K562 (cell line): ENCODE data around the gene DIS3L. TPM values are rescaled to one million over a fixed set of nuclear protein-coding genes. Genes with fewer than 3 reads are reported as not detected.

Experiments used
- ATF4 ChIP-seq: fragments of 450-650 bp; formaldehyde crosslinking; IDR thresholded peaks from 2 replicates; pipeline ENCODE4 v1.4.0; 2022; ENCODE audit warnings: mild to moderate bottlenecking, moderate library complexity
- COPS2 ChIP-seq: fragments of 450-650 bp; conservative IDR thresholded peaks from 2 replicates; pipeline ENCODE4 v1.6.1; 2016; ENCODE audit warnings: mild to moderate bottlenecking, moderate library complexity
- E2F6 ChIP-seq, 2 experiments: IDR thresholded peaks; 2 replicates each; pipeline ENCODE4 v1.6.1; 2011; ENCODE audit warnings: borderline replicate concordance in 1 of 2, control low read depth in 1 of 2, low read depth in 1 of 2, low read length in 1 of 2, mild to moderate bottlenecking in 1 of 2, mixed read lengths in 1 of 2, moderate library complexity in 1 of 2; ENCODE audit not compliant: insufficient read depth in 1 of 2, insufficient read length in 1 of 2, poor library complexity in 1 of 2, severe bottlenecking in 1 of 2; ENCODE audit errors: extremely low read depth in 1 of 2
- GATA2 ChIP-seq: sonication (generic); formaldehyde crosslinking; IDR thresholded peaks from 2 replicates; pipeline ENCODE4 v1.4.0; 2020; ENCODE audit warnings: mild to moderate bottlenecking, missing genetic modification reagents
- GATAD2A ChIP-seq: fragments of 450-650 bp; IDR thresholded peaks from 2 replicates; pipeline ENCODE4 v1.6.1; 2017
- LCOR ChIP-seq: sonication (generic); formaldehyde crosslinking; IDR thresholded peaks from 2 replicates; pipeline ENCODE4 v1.8.0; 2022; ENCODE audit warnings: mild to moderate bottlenecking, missing genetic modification reagents
- NUFIP1 ChIP-seq: fragments of 450-650 bp; IDR thresholded peaks from 2 replicates; pipeline ENCODE4 v1.6.1; 2018; ENCODE audit not compliant: partially characterized antibody
- ZBTB1 ChIP-seq: sonication (generic); formaldehyde crosslinking; IDR thresholded peaks from 2 replicates; pipeline ENCODE4 v1.8.1; 2023; ENCODE audit warnings: missing genetic modification reagents, low read depth, mild to moderate bottlenecking, borderline replicate concordance
- ZNF24 ChIP-seq: fragments of 450-650 bp; IDR thresholded peaks from 2 replicates; pipeline ENCODE4 v1.6.1; 2016
- polyA plus RNA-seq, 8 experiments: library from polyadenylated mRNA; depleted of rRNA in 4 of 8; stranded (reverse) in 5 of 8; unstranded in 3 of 8; fragments of >200 nt; fragmentation: Nextera tagmentation in 2 of 8; fragmentation: Illumina TruSeq in 1 of 8; extraction: Ambion mirVana in 2 of 8; extraction: Trizol in 1 of 8; gene quantifications; 2 replicates each; pipeline versions ENCODE4 v1.2.1 to v1.2.3, GENCODE V29; 2011 to 2014; ENCODE audit warnings: inconsistent platforms in 1 of 8, missing spikeins in 1 of 8
- total RNA-seq, 7 experiments: library from RNA; depleted of rRNA in 6 of 7; stranded (reverse); fragments of >200 nt in 6 of 7; fragmentation: Illumina TruSeq in 2 of 7; extraction: Trizol in 2 of 7; gene quantifications; 2 replicates each; pipeline versions ENCODE4 v1.2.1 to v1.2.3, GENCODE V29; 2011 to 2021; ENCODE audit warnings: low replicate concordance in 1 of 7
- TF ChIP-seq, protein P1 (sequence below): sonication (generic); formaldehyde crosslinking; IDR thresholded peaks from 2 replicates; pipeline ENCODE4 v1.8.0; 2023; ENCODE audit warnings: mild to moderate bottlenecking, missing genetic modification reagents
- TF ChIP-seq, protein P2 (sequence below): fragments of 250-450 bp; sonication (Bioruptor Pico); IDR thresholded peaks from 2 replicates; pipeline ENCODE4 v1.4.0; 2020; ENCODE audit warnings: mild to moderate bottlenecking, moderate library complexity

DIS3L gene
- total and polyA plus RNA-seq, 9 of the 15 experiments (the other 6 are each of a cell fraction or from before 2014, with no cell fraction given), result 5.9 to 34.6 (median 16.9) TPM

- no peak for TF ChIP-seq ZNF24
- TF ChIP-seq GATAD2A, result peak; percentile 19; the same call in 1 of the 2 replicates
- TF ChIP-seq NUFIP1, result peak; percentile 54
- TF ChIP-seq GATA2 (CRISPR knock-in tag), result 0 out of 2 replicates have a peak, but pooled peaks have one; percentile 25
- no peak for TF ChIP-seq COPS2
- TF ChIP-seq ATF4, result 0 out of 2 replicates have a peak, but pooled peaks have one; percentile 1
- TF ChIP-seq E2F6 (IDR thresholded peaks at IDR 0.05; ENCODE audit: borderline replicate concordance in 1 of 2, extremely low read depth in 1 of 2, insufficient read depth in 1 of 2, insufficient read length in 1 of 2, low read depth in 1 of 2, low read length in 1 of 2, poor library complexity in 1 of 2, severe bottlenecking in 1 of 2), result peak in 1 of 2 experiments; percentile 69
- 0 out of 2 replicates have a peak, but pooled peaks have one; percentile 55 for TF ChIP-seq LCOR
- TF ChIP-seq, protein P1, sequence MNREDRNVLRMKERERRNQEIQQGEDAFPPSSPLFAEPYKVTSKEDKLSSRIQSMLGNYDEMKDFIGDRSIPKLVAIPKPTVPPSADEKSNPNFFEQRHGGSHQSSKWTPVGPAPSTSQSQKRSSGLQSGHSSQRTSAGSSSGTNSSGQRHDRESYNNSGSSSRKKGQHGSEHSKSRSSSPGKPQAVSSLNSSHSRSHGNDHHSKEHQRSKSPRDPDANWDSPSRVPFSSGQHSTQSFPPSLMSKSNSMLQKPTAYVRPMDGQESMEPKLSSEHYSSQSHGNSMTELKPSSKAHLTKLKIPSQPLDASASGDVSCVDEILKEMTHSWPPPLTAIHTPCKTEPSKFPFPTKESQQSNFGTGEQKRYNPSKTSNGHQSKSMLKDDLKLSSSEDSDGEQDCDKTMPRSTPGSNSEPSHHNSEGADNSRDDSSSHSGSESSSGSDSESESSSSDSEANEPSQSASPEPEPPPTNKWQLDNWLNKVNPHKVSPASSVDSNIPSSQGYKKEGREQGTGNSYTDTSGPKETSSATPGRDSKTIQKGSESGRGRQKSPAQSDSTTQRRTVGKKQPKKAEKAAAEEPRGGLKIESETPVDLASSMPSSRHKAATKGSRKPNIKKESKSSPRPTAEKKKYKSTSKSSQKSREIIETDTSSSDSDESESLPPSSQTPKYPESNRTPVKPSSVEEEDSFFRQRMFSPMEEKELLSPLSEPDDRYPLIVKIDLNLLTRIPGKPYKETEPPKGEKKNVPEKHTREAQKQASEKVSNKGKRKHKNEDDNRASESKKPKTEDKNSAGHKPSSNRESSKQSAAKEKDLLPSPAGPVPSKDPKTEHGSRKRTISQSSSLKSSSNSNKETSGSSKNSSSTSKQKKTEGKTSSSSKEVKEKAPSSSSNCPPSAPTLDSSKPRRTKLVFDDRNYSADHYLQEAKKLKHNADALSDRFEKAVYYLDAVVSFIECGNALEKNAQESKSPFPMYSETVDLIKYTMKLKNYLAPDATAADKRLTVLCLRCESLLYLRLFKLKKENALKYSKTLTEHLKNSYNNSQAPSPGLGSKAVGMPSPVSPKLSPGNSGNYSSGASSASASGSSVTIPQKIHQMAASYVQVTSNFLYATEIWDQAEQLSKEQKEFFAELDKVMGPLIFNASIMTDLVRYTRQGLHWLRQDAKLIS (CRISPR knock-in tag), result 0 out of 2 replicates have a peak, but pooled peaks have one; percentile 66
- peak; percentile 43 for TF ChIP-seq ZBTB1
- TF ChIP-seq, protein P2, sequence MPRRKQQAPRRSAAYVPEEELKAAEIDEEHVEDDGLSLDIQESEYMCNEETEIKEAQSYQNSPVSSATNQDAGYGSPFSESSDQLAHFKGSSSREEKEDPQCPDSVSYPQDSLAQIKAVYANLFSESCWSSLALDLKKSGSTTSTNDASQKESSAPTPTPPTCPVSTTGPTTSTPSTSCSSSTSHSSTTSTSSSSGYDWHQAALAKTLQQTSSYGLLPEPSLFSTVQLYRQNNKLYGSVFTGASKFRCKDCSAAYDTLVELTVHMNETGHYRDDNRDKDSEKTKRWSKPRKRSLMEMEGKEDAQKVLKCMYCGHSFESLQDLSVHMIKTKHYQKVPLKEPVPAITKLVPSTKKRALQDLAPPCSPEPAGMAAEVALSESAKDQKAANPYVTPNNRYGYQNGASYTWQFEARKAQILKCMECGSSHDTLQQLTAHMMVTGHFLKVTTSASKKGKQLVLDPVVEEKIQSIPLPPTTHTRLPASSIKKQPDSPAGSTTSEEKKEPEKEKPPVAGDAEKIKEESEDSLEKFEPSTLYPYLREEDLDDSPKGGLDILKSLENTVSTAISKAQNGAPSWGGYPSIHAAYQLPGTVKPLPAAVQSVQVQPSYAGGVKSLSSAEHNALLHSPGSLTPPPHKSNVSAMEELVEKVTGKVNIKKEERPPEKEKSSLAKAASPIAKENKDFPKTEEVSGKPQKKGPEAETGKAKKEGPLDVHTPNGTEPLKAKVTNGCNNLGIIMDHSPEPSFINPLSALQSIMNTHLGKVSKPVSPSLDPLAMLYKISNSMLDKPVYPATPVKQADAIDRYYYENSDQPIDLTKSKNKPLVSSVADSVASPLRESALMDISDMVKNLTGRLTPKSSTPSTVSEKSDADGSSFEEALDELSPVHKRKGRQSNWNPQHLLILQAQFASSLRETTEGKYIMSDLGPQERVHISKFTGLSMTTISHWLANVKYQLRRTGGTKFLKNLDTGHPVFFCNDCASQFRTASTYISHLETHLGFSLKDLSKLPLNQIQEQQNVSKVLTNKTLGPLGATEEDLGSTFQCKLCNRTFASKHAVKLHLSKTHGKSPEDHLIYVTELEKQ (CRISPR knock-in tag), result no peak
Measured at GRCh38 chr15:66294157-66294931, 976 bp downstream of the DIS3L start (continued).
